Measurements from ENCODE around the gene PTH1R.
A peak's percentile ranks its signal among the peaks of the same experiment; 100 is the strongest.

Gene PTH1R

GRCh38 chr3:46877406-46878125 is at the start of gene PTH1R:
Gene PTH1R, plus strand, starts transcription at chr3:46877721. Its CDS starts 5,839 bp downstream, at chr3:46883560.
- DNase-seq, result no peak

- no peak for DNase-seq
Observed at GRCh38 chr3:46829699-46830208, 47.8 kb upstream of the PTH1R start.

DNA sequence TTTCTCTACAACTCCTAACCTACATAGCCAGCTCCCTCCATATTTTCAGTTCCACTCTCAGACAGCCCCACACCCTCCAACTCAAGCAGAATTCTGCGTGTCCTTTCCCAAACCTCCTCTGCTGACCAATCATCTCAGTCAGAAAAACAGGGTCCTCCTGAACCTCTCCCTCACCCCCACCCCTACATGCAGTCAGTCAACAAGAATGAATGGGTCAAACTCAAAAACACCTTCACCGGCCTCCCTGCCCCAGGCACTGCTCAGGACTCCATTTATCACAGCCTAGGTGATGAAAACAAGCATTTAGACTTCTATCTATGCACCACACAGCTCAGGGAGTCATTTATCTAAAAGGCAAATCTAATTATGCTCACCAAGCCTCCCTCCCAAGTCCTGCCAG is 46.7 kb upstream of the PTH1R start:
- no peak for DNase-seq

DNA sequence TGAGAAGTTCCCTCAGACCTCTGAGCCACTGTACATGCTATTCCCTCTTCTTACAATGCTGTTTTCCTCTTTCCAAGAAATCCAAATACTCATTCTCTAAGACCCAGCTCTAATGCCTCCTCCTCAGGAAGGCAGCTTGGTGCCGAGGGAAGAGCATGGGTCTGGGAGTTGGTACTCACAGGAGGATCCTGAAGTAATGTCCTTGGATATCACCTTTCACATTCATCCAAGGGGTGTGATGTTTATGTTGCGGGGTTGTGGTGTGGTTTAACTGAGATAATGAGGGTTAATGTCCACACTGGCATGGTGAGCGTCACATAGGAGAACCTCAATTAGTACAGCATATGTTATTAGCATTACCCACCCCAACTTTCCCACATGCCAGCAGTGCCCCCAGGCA is 46.2 kb upstream of the PTH1R start:
- no peak for DNase-seq

DNA sequence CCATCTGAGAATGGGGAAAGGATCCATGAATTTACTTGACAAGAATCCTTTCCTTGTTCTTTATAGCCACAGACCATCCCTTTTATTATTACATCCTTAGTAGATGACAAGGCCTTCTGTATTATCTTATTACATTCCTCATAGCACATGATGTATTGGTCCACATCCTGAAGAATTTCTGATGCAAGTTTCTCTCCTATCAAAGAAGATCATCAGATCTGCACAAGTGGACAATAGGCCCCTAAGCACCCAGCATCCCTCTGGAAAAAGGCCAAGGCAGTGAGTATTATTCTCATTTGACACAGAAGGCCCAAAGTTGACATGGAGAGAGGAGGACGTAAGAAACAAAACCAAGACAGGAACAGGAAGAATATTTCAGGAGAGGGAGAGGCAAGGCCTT is 45.7 kb upstream of the PTH1R start:
- no peak for DNase-seq

GRCh38 chr3:46833346-46834300 is 43.9 kb upstream of the PTH1R start:
- no peak for DNase-seq

DNA sequence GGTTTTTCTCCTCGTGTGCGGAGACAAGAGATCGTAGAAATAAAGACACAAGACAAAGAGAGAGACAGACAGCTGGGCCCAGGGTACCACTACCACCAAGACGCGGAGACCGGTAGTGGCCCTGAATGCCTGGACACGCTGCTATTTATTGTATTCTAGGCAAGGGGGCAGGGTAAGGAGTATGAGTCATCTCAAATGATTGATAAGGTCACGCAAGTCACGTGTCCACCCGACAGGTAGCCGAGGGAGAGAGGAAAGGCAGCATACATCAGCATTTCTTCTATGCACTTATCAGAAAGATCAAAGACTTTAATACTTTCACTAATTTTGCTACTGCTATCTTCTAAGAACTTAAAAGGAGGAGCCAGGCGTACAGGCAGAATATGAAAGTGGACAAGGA is 42.5 kb upstream of the PTH1R start:
- DNase-seq, result no peak

DNA sequence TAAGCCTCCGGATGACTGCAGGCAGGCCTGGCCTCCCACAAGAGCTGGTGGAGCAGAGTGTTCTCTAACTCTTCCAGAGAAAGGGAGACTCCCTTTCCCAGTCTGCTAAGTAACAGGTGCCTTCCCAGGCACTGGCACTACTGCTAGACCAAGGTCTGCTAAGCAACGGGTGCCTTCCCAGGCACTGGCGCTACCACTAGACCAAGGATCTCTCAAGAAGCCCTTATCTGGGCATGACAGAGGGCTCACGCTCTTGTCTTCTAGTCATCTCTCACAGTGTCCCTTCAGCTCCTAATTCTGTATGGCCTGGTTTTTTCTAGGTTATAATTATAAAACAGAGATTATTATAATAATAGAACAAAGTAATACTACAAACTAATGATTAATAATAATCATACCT is 42.0 kb upstream of the PTH1R start:
- DNase-seq, result no peak

DNA sequence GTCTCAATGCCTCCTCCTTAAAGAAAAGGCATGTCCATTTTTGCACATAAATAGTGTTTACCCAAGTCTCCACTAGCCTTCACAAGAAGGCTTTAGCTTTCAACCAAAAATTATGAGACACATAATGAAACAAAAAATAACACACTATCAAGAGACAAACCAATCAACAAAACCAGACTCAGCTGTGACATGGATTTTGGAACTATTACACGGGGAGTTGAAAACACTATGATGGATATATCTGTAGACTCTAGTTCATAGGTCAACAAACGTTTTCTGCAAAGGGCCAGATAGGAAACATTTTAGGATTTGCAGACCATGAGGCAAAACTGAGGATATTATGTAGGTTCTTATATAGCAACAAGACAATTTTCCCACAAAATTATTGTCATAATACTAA is 39.2 kb upstream of the PTH1R start:
- DNase-seq, result no peak

GRCh38 chr3:46840491-46840890 is 37.0 kb upstream of the PTH1R start:
- DNase-seq, result no peak

GRCh38 chr3:46843508-46843907 is 34.0 kb upstream of the PTH1R start:
- DNase-seq, result no peak

DNA sequence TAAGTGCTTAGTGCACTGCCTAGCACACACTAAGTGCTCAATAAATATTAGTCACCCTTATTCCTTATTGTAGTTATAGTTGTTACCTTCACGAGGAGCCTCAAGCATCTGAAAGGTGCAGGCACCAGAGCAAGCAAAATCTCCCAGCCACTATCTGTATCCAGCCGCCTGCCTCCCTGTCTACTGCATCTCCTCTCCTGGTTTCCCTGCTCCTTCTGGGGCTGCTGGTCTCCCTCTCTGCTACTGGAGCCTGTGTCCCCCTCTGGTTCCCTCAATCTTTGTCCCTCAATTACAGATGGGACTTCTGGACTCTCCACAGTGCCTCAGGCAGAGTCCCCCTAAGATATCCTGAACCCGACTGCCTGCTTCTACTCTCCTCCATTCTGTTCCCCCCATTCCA is 33.1 kb upstream of the PTH1R start:
- no peak for DNase-seq

DNA sequence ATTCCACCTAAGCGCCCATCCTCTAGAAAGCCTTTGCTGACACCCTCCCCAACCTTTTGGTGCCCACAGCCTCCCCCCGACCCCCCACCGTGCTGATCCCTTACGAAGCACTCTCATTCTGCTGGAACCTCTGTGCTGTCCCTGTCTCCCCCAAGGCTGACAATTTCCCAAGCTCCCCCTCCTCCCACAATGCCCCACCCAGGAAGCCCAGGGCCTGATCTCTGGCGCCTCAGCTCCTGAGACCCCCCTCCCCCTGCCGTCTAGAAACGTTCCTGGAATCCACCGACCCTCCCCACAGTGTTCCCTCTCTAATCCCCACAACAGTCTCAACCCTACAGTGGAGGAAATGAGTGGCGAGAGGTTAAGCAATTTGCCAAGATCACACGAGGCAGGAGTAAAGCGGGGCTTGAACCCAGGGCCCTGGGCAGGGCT is 32.6 kb upstream of the PTH1R start:
- DNase-seq, result no peak

DNA sequence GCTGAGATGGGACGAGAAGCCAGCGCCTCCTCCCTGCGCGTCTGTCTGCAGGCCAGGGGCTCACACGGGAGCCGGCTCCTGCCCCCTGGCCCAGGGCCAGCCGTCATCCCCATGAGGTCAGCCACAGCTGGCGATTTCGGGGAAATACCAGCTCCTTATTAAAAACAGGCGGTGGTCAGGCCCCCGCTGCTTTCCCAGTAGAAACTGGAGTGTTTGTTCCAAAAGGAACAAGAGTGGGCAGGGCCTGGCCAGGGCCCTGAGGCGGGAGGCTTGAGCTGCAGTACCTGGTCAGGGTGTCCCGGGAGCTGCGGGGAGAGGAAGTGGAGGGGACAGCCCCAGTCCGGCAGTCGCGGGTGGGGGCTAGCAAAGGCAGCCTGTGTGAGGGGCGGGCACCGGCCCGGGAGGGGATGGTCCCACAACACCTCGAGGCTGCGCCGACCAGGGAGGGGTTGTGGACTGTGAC is 32.1 kb upstream of the PTH1R start:
- DNase-seq, result no peak

- peak; percentile 74 for DNase-seq
Observed at GRCh38 chr3:46845860-46846623, 31.5 kb upstream of the PTH1R start.

- DNase-seq, result no peak
Observed at GRCh38 chr3:46846624-46847542, 30.6 kb upstream of the PTH1R start.

DNA sequence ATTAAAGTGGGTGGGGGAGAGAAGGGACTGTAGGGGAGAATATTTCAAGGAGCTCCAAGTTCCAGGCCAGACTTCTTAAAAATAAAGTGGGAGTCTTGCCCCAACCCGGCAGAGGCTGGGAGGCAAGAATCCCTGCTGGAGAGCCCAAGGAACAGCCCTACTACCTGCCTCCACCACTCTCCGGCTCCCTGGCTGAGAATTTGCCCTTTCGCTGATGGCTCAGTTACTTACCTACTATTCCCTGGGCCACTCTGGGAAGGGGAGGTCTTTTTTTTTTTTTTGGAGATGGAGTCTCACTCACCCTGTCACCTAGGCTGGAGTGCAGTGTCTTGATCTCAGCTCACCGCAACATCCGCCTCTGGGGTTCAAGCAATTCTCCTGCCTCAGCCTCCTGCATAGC is 29.8 kb upstream of the PTH1R start:
- DNase-seq, result no peak

DNA sequence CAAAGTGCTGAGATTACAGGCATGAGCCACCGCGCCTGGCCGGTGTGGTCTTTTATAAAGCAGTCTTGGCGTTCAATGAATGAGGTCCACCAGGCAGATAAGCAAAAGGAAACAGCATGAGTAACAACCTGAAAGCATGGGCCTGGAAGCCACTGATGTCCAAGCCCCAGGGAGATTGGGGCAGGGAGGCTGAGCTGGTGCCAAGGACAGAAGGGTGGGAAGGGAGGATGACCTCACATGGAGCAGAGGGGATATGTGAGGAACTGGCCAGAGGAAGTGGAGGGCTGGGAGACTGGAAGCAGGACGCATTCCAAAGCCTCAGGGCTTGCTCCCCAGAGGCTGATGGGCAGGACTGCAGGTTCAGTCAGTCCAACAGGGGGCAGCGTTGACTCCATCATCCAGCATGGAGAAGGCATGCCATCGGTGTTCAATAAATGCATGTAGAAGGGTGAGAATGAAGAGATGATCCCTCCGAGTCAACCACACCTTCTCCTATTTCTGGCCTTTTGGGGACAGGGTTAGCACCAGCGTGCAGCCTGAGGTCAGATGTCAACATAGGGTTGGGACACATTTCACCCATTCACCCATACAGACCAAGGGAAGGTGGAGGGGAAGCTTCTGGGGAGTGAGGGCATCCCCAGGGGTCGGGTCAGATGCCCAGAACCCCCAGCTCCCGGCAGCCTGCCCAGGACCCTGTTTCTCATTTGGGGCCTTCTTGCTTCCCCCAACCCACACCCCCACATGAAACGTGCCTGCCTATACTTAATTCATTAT is 29.1 kb upstream of the PTH1R start:
- DNase-seq, result no peak

GRCh38 chr3:46849045-46849631 is 28.4 kb upstream of the PTH1R start:
- DNase-seq, result no peak

DNA sequence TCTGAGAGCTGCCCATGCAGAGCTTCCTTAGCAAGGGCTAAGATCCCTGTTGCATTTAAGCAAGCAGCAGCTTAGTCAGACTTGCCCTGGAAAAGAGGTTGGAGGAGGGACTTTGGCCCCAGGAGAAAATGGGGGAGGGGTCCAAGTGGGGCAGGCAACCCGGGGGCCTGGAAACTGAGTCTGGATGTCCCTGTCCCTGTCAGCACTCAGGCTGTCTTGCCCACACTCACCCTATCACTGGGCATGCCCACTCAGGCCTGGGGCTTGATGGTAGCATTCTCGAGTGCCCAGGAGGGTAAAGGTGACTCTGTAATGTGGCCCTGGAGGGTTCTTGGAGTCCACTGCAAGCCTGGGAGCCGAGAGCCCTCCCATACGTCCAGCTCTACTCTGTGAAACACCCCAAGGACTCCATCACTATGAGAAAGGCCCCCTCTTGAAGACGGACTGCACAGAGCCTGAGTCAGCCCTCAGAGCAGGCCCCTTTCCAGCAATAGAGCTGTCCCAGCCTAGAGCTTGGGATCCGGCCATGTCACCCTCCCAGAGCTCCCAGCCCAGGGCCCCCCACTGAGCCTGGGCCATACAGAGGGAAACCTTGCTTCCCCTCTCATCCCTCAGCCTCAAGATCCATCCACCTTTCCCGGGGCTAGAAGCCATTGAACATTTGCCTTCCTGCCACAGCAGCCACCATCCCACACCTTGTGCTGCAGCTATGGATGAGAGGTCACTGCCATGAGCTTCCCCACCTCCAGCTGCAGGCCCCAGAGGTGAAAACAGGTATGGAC is 27.6 kb upstream of the PTH1R start:
- DNase-seq, result no peak
